H7 (cell line): ENCODE data around the gene PSMD2. TPM values are rescaled to one million over a fixed set of nuclear protein-coding genes. Genes with fewer than 3 reads are reported as not detected.
"Not testable (repeated sequence)": the region's sequence is repeated elsewhere in the genome, so short reads cannot be mapped to it uniquely, and the experiment has no call there.

Experiments
- DNase-seq: peaks from one replicate; pipeline ENCODE4 v3.0.0; 2012
- H3K27me3 ChIP-seq: 2 replicates; pipeline ENCODE4 v1.6.0; 2011; ENCODE audit warnings: mild to moderate bottlenecking, low read length; ENCODE audit not compliant: control insufficient read depth, insufficient read depth
- H3K36me3 ChIP-seq: replicated peaks from 2 replicates; pipeline ENCODE4 v1.5.1; 2011; ENCODE audit warnings: low read length; ENCODE audit not compliant: control insufficient read depth, insufficient read depth
- H3K4me3 ChIP-seq: 2 replicates; pipeline ENCODE4 v1.5.1; 2011; ENCODE audit warnings: low read depth, mild to moderate bottlenecking, control low read depth, low read length, moderate library complexity; ENCODE audit not compliant: insufficient read depth
- total RNA-seq: library from RNA; depleted of rRNA; stranded (reverse); fragments of >200 nt; shearing (Covaris generic); gene quantifications from 2 replicates; pipeline ENCODE4 v1.2.3, GENCODE V29; 2014

PSMD2 gene
- total RNA-seq, 1 experiment from 2014 or later, result 392 TPM

- no peak for DNase-seq
- H3K27me3 ChIP-seq, result peaks cover 51% of the 10 kb centered on the region
- H3K4me3 ChIP-seq, result peak overlapping the region; percentile 74
- no peaks in the 10 kb centered on the region for H3K36me3 ChIP-seq
Measured at GRCh38 chr3:184262764-184263179, 36.3 kb upstream of the PSMD2 start.

- H3K36me3 ChIP-seq, DNase-seq, H3K4me3 ChIP-seq: not testable (repeated sequence)
- H3K27me3 ChIP-seq, result peaks cover 14% of the 10 kb centered on the region
Measured at GRCh38 chr3:184267249-184267648, 31.8 kb upstream of the PSMD2 start.

GRCh38 chr3:184272269-184272668 lies 26.8 kb upstream of the PSMD2 start:
- no peak overlapping the region for H3K4me3 ChIP-seq
- DNase-seq, result no peak
- no peaks in the 10 kb centered on the region for H3K36me3 ChIP-seq
- peaks cover 25% of the 10 kb centered on the region for H3K27me3 ChIP-seq

- Histone ChIP-seq H3K36me3 (no peaks in the 10 kb centered on the region), H3K27me3 (peaks cover 32% of the 10 kb centered on the region), H3K4me3 (peak overlapping the region; percentile 30; the same call in 1 of the 2 replicates)
- no peak for DNase-seq
Measured at GRCh38 chr3:184275381-184275701, 23.7 kb upstream of the PSMD2 start.

- DNase-seq, result peak; percentile 80
- no peaks in the 10 kb centered on the region for H3K36me3 ChIP-seq
- H3K27me3 ChIP-seq, result peaks cover 32% of the 10 kb centered on the region
- peak within 1 kb of the TSS; percentile 30; the same call in 1 of the 2 replicates for H3K4me3 ChIP-seq
Measured at GRCh38 chr3:184275961-184276910, 22.8 kb upstream of the PSMD2 start, which contains the start of gene ECE2. ECE2 (plus strand) TSS chr3:184276022; CDS start chr3:184276154, 132 bp downstream.

GRCh38 chr3:184277366-184277765 lies 21.7 kb upstream of the PSMD2 start:
- Histone ChIP-seq H3K36me3 (no peaks in the 10 kb centered on the region), H3K27me3 (peaks cover 32% of the 10 kb centered on the region), H3K4me3 (no peak overlapping the region)
- no peak for DNase-seq

- Histone ChIP-seq H3K27me3 (peaks cover 2% of the 10 kb centered on the region; the same call in 1 of the 2 replicates), H3K36me3 (no peaks in the 10 kb centered on the region), H3K4me3 (no peak overlapping the region)
- no peak for DNase-seq
Measured at GRCh38 chr3:184282941-184283340, 16.1 kb upstream of the PSMD2 start.

- H3K27me3 ChIP-seq, result no peaks in the 10 kb centered on the region; the same call in 1 of the 2 replicates
- no peak for DNase-seq
- no peaks in the 10 kb centered on the region for H3K36me3 ChIP-seq
- no peak overlapping the region for H3K4me3 ChIP-seq
Measured at GRCh38 chr3:184283681-184284080, 15.4 kb upstream of the PSMD2 start.

GRCh38 chr3:184284696-184285095 lies 14.3 kb upstream of the PSMD2 start:
- peaks cover 2% of the 10 kb centered on the region; the same call in 1 of the 2 replicates for H3K27me3 ChIP-seq
- peak; percentile 95 for DNase-seq
- H3K4me3 ChIP-seq, result no peak overlapping the region
- H3K36me3 ChIP-seq, result no peaks in the 10 kb centered on the region

- Histone ChIP-seq H3K36me3 (no peaks in the 10 kb centered on the region), H3K4me3 (no peak overlapping the region), H3K27me3 (peaks cover 2% of the 10 kb centered on the region; the same call in 1 of the 2 replicates)
- DNase-seq, result peak; percentile 92
Measured at GRCh38 chr3:184289426-184289938, 9.6 kb upstream of the PSMD2 start.

GRCh38 chr3:184290331-184290730 lies 8.7 kb upstream of the PSMD2 start:
- no peak overlapping the region for H3K4me3 ChIP-seq
- no peaks in the 10 kb centered on the region for H3K36me3 ChIP-seq
- peak; percentile 71 for DNase-seq
- H3K27me3 ChIP-seq, result peaks cover 2% of the 10 kb centered on the region; the same call in 1 of the 2 replicates

- DNase-seq, result no peak
Measured at GRCh38 chr3:184291044-184291737, 7.8 kb upstream of the PSMD2 start.

GRCh38 chr3:184291738-184292445 lies 7.1 kb upstream of the PSMD2 start:
- no peak overlapping the region for H3K4me3 ChIP-seq
- no peaks in the 10 kb centered on the region for H3K36me3 ChIP-seq
- no peak for DNase-seq
- H3K27me3 ChIP-seq, result peaks cover 2% of the 10 kb centered on the region; the same call in 1 of the 2 replicates

More at GRCh38 chr3:184291044-184291737, 7.8 kb upstream of the PSMD2 start:
- H3K27me3 ChIP-seq, result peaks cover 2% of the 10 kb centered on the region; the same call in 1 of the 2 replicates
- no peaks in the 10 kb centered on the region for H3K36me3 ChIP-seq
- no peak overlapping the region for H3K4me3 ChIP-seq

- H3K36me3 ChIP-seq, result peaks cover 5% of the 10 kb centered on the region
- no peaks in the 10 kb centered on the region; the same call in 1 of the 2 replicates for H3K27me3 ChIP-seq
- no peak overlapping the region for H3K4me3 ChIP-seq
- no peak for DNase-seq
Measured at GRCh38 chr3:184295771-184296170, 3.3 kb upstream of the PSMD2 start.
